Measurements from ENCODE around the gene WDR88.
"Not testable (repeated sequence)": the region's sequence is repeated elsewhere in the genome, so short reads cannot be mapped to it uniquely, and the experiment has no call there.

Gene WDR88

DNA sequence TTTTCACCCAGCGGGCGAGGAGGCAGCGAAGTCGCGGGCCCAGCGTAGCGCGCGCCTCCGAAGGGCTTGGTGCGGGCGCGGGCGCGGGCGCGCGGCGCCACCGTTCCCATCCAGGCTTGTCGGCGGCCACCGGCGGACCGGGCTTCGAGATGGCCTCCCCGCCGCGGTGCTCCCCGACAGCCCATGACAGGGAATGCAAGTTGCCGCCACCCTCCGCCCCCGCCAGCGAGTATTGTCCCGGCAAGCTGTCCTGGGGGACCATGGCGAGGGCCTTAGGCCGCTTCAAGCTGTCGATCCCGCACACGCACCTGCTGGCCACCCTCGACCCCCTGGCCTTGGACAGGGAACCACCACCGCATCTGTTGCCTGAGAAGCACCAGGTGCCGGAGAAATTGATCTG, at the start of gene WDR88:
Gene WDR88 (plus strand): TSS at position 94 of the 400 bp plus-strand sequence. CDS start 56 bp downstream, at position 150.
- DNase-seq = no peak

DNA sequence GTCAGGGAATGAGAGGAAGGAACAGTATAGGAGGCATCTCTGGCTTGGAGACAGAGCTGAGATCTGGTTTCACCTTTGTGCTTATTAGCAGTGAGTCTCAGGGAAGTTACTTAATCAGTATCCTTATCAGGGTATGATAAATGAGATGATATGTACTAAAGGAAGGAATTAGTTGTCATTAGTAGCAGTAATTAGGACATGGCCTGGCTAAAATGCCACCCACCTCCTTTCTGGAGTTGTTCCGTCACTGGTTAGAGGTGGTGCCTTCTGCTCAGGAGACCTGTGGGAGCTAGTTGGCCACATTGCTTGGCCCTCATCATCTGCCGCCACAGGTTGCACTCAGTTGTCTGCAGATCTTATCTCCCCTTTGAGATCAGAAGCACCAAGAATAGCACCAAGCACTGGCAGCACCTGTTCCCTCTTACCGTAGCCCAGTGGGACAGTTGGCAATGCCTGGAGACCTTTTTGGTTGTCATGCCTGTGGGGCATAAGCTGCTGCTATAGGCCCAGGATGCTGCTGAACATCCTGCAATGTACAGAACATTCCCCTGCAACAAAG, 46.3 kb upstream of the WDR88 start:
- DNase-seq = no peak

- DNase-seq = no peak
Measured at GRCh38 chr19:33086955-33087354, 45.0 kb upstream of the WDR88 start.

GRCh38 chr19:33089010-33089409, 42.9 kb upstream of the WDR88 start:
- DNase-seq = no peak

DNA sequence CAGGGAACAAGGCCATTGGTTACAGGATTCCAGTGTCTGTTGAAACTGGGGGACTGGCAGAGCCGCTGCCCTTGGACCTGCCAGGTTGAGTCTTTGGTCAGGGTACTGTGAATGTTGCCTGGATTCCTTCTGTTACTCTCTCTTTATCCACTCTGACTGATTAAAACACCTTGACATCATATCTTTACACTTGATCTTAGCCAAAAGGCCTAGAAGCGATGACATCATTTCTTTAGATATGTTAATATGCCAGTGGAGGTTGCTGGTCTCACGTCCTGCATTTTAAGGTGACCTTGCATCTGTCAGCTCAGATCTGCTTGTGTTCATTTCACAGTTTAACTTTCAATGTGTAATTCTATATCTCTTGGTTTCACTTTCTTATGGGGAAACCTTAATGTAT, 41.7 kb upstream of the WDR88 start:
- DNase-seq = no peak

DNA sequence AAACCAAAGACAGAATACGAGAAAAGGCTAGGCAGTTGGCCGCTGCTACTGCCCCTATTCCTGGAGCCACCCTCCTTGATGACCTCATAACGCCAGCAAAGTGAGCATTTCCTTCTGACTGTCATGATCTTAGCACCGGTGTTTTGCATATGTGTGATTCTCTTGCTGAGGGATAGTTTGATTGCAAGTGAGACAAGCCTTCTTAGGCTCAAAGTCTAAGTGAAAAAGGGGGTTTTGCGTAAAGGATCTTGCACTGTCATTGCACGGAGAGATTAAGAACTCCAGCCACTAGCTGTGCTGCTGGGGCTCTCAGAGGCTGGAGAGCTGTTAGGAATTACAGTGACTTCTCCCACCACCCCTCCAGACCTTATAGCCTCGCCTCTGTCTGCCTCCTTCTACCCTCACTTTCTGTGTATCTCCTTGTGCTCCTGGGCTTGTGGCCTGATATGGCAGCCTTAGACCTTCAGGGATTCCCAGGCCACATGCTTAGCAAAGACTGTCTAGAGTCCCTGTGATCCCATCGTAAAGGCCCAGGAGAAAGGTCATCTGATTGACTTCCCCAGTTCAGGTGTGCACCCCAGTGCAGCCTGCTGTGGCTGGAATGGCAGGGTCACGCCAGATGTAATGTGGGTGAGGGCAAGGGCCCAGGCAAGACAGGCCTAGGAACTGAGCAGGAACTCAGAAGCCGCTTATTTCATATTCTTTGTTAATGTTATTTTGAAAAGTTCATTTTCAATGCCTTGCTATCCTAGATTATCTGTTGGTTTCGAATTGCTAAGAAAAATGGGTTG, 38.3 kb upstream of the WDR88 start:
- no peak for DNase-seq

- DNase-seq = no peak
Measured at GRCh38 chr19:33094436-33095067, 37.4 kb upstream of the WDR88 start.

- no peak for DNase-seq
Measured at GRCh38 chr19:33096005-33096404, 35.9 kb upstream of the WDR88 start.

DNA sequence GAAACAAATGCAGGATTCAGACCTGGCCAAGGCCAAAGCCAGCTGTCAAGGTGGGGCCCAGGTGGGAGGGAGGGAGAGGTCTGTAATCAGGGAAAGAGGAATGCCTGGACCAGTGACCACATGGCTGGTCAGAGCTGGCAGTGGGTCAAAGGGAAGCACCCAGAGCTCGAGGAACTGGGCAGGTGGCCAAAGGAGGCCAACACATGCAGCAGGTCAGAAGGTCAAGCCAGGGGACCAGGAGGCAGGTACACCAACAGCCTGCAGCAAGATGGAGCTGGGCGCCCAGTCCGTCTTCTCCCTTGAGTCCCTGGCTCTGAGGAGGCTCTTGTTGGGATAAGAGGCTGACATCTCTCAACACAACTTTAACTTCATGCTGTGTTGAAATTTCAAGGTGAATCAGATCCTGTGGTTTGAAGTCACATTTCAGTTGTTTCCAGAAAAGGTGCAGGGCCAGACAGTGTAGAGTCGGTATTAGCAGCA, 33.8 kb upstream of the WDR88 start:
- no peak for DNase-seq

DNA sequence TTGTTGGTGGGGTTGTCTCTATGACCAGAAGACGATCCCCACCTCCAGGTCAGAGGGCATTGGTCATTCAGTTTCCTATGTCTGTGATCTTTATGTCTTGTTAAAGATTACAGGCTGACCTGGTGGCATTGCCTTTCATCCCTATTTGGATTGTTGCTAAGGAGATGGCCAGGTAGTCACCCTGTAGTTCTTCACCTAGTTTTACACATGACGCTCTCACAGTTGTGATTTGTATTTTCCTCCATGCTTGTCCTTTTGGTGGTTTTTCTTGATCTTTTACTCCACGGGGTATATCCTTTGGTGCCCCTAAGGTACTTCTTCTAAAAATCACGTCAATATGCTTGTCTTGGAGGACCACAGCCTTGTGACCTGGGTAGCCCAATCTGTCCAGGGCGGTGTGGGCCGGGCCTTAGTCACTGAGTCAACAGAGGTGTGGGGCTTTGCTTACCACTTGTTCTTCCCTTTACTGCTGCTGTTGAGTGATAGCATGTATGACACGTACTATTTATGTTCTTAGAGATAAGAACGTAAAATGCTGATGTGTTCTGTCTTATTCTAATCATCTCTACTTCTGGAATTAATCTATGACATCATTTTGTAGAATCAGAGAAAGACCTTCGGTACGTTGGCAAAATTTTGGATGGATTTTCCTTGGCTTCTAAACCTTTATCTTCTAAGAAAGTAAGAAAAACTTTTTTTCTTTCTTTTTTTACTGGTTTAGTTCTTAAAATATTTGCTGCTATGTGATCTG, 30.8 kb upstream of the WDR88 start:
- DNase-seq = no peak

- DNase-seq = no peak
Measured at GRCh38 chr19:33102893-33103292, 29.0 kb upstream of the WDR88 start.

- no peak for DNase-seq
Measured at GRCh38 chr19:33108161-33108560, 23.8 kb upstream of the WDR88 start.

DNA sequence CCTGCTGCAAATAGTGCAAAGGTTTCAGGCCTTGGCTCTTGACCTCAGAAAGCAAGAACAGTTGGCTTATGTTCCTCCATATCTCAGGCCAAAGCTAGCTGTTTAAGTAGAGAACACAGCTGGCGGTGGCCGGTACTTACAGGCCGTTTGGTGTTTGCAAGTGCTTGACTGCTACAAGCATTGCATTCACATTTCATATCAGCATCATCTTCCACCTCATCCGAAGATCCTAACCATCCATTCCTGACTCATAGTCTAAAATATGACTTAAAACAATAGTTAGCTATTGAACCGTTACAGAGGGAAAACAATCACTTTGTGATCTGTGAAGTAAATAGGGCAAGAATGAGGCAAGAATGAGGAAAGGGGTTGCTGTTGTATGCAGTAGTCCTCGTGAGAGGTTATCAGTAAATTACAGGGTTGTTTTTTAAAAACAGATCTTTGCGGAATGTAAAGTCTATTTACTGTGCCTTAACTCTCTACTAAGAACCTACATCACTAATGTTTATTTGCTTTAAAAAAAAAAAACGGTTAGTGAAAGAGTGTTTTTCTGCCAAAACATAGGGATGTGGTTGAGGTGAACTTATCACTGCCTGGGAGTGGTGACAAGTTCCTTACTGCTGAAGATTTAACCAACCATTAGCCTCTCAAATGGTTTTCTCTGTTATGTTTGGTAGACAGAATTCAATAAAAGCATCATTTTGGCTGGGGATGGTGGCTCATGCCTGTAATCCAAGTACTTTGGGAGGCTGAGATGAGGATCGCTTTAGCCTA, 21.6 kb upstream of the WDR88 start:
- DNase-seq = no peak

DNA sequence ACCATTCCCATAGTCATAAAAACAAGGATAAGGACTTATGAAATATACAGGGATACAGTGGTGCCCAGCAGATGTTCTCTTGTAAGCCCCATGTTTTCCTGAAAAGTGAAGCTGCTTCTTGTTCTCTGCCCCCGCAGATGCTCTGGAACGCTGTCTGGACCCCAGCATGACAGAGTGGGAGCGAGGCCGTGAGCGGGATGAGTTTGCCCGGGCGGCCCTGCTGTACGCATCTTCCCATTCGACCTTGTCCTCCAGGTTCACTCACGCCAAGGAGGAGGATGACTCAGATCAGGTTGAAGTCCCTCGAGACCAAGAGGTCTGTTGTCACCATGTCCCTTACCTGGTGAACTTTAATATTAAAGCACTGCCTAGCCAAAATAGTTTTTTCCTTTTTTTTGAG, 20.3 kb upstream of the WDR88 start:
- DNase-seq = no peak

DNA sequence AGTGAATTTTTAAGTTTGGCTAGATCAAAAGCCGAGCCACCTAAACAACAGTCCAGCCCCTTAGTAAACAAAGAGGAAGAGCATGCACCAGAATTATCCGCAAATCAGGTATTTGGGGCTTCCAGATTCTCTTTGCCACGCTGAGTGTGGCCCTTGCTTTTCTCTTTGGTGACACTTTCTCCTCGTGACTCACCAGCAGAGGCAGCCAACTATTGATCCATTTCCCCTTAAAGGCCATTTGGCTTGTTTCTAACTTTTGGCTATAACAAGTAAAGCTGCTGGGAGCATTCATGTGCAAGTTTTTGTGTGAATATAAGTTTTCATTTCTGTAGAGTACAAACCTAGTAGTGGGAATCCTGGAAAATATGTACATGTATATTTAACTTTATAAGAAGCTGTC, 17.6 kb upstream of the WDR88 start:
- no peak for DNase-seq

DNA sequence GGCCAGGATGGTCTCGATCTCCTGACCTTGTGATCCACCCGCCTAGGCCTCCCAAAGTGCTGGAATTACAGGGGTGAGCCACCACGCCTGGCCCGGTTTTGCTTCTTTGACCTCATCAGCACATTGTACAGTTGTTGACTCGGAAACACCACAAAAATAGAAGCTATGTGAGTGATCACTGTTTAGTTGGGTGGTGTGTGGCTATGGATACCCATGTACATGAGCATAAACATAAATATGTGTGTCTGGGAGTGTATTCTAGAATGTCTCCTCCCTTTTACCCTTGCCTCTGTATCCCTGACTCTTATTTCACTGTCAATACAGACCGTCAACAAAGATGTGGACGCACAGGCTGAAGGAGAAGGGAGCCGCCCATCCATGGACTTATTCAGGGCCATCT, 14.4 kb upstream of the WDR88 start:
- DNase-seq = no peak

DNA sequence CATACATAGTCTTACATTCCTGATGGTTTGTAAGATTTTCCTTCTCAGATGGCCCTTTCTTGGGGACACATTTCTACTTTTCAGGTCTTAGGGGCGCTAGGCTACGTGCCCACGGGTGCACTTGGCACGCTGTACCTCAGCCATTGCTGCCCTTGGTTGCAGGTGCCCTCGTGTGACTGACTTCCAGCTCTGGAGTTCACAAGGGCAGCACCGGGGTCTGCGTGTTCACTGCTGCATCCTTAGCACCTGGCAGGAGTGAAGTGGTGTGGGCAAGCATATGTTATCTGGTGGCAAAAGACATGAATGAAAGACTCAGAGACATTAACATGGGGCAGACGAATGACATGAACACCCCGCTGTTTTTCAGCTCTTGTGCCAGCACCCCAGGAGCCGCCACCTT, 13.3 kb upstream of the WDR88 start:
- DNase-seq = no peak

DNA sequence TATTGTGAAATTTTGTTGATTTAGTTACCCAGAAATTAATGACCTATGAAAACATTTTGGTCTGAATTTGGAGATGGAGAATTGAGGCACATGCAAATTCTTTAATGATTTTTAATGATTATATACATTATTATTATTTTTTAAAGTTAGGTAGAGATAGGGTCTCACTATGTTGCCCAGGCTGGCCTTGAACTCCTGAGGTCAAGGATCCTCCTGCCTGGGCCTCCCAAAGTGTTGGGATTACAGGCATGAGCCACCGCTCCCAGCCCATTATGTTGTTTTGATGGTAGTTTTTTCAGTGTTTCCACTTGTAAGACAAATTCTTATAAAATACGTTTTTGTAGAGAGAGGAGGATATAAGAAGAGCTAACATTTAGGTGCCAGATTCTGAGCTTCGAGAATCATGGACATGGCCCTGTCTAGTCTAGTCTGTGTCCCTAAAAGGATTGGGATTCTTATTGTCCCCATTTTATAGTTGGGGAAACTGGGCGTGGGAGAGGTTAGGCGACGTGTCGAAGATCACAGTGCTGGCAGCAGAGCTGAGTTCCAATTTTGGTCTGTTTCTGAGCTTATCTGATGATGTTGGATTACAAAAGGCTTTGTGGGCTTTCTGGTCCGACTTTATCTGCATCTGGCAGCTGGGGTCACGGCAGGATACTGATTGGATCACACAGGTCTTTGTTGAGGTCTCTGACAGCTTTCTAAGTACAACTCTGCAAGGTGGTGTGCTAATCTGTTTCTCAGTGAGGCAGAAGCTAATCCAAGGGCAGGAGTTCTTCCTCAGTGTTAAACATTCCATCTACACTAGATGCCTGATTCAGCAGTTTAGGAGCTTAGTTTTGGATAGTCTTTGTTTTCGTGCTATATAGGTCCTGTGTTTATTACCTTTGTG, 7.5 kb upstream of the WDR88 start:
- no peak for DNase-seq

- no peak for DNase-seq
Measured at GRCh38 chr19:33125929-33126388, 6.0 kb upstream of the WDR88 start.

GRCh38 chr19:33126712-33127111, 5.2 kb upstream of the WDR88 start:
- DNase-seq = not testable (repeated sequence)

- DNase-seq = no peak
Measured at GRCh38 chr19:33129901-33130300, 2.0 kb upstream of the WDR88 start.
